HG03354 (cell line): ENCODE results near the gene PPIE.
"Not testable (repeated sequence)": the region's sequence is repeated elsewhere in the genome, so short reads cannot be mapped to it uniquely, and the experiment has no call there.

Experiments used
- ATAC-seq: cut with Tn5 transposase; IDR thresholded peaks from one replicate; pipeline ENCODE4 v1.9.1; 2021; ENCODE audit warnings: mild to moderate bottlenecking; ENCODE audit not compliant: unreplicated experiment, poor library complexity, severe bottlenecking

PPIE gene

GRCh38 chr1:39755965-39756659 is 17.4 kb downstream of the PPIE start:
- no peak for ATAC-seq

- no peak for ATAC-seq
Observed at GRCh38 chr1:39757501-39757900, 18.8 kb downstream of the PPIE start.

GRCh38 chr1:39758556-39759435 is 20.1 kb downstream of the PPIE start:
- no peak for ATAC-seq

DNA sequence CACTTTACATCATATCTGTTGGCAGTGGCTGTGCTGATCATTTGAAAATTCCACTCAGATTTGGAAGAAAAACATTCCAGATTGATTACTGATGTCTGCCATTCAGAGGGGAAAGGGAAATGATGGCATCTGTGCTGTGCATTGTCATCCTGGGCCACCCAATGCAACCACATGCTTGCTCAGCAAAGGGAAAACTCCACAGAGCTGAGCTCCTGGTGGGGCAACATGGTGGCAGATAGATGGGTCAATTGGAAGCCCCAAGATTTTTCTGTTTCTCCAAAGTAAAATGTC is 20.7 kb downstream of the PPIE start:
- ATAC-seq, result no peak

DNA sequence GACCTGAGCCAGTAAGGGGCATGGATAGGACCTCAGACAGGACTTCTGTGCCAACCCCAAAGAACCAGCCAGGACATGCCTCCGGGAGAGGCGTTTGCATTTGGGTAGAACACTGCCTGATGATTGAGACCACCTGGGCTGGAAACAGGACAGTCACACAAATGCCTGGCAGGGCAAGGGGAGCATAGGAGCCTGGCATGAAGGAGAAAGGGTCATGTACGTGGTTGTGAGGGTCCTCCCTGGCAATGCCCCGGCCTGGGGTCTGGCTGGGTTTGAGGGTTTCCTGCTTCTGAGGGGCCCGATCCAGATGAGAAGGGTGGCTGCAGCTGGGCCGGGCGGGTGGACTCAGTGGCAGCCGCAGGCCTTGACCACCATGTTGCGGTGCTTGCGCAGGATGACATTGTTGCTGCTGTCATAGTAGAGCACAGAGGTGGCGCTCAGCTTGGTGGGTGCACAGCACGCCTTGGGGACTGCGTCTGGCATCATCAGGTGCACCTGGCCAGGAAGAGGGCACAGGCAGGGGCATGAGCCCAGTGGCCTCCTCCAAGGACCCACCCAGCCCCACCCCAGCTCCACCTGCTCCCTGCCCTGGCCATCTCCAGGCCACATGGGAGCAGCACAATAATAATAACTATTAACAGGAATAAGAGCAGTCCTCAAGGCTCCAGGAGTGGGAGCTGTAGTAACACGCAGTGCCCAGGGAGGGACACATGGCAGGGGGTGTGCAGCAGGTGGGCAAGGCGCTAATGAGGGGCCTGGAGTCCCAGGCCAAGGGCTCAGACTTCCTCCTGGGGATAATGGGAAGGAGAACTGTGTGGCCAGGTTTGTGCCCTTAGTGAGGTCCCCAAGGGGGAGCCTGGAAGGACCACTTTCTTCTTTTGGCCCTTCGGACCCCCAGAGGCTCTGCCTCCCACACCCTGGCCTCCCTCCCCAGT is 21.7 kb downstream of the PPIE start:
- ATAC-seq, result no peak

DNA sequence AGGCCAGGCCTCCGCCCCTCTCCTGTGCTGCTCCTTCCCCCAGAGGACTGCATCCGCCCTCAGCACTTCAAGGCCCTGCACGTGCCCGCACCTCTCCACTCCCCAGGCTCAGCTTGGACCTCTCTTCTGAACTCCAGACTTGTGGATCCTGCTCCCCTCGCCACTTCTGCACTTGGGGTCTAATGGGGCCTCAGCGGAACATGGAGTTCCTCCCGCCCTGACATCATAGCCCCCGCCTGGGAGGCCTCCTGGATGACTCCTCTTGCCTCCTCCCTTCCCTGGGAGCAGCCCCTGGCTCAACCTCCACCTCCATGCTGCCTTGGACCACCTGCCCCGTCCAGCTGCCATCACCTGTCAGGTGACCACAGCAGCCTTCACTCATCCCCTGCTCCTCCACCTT is 22.3 kb downstream of the PPIE start:
- ATAC-seq, result no peak

DNA sequence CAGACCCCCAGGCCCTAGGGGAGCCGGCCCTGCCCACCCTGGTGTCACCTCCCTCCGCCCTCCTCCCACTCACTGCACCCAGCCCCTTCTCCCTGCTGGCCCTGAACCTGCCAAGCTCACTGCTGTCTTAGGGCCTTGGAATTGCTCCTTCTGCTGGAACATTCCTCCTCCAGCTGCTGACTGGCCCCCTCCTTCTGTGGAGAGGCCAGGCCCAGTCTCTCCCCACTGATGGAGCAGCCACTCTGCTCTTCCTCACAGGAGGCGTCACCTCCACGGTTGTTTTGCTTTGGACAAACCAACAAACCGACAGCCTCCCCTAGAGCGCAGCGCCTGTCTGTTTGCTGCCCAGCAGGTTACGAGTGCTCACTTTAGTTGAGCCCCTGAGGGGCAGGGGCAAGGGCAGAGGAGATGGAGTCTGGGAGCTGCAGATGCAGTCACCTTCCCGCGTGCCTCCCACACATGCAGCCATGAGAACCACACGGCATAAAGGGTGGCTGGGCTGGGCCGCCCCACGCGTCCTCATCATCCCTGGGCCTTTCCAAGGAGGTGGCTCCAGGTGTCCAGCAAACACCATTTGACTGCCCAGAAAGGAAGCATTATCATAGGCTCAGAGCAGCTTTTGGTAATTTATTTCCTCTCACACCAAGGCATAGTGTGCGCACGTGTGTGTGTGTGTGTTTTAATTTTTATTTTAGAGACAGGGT is 23.0 kb downstream of the PPIE start:
- ATAC-seq, result no peak

DNA sequence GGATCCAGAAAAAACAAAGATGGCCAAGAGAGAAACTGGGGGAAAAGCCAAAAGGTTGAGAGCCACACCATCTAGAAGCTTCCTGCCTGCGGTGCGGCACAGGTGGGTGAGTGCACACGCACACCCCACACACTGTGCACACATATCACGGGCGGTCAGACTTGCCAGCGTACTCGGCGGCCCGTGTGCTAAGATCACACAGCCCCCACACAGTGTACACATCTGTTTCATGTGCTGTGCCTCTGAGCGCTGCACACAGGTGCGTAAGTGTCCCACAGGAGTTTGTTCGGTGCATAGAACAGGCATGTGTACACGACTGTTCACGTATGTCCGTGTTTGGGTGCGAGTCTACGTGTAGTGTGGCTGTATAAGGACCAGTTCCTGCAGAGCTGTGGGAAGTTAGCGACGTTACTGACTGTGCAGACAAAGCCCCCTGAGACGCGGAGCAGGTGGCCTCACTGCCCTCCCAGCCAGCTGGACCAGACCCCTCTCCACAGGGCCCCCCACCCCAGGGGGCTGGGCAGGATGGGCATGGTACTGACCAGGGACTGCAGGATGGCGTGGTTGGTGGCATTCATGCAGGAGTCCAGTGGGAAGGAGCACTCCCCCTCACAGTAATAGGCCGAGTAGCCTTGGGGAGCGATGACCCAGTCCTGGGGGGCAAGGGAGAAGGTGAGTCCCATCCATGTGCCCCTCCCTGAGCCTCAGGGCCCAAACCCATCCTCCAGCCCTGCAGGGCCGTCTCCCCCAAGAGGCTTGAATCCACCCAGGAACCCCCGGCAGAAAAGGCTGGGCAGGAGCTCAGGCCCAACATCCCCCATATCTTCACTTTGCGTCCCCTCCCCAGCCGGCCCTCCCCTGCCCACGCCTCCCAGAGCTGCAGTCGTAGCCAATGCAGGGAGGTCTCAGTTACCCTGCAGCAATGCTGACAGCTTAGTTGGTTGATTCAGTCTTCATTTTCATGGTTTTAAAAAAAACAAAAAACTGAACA is 24.2 kb downstream of the PPIE start:
- ATAC-seq, result no peak

GRCh38 chr1:39763619-39764374 is 25.1 kb downstream of the PPIE start:
- ATAC-seq, result not testable (repeated sequence)

DNA sequence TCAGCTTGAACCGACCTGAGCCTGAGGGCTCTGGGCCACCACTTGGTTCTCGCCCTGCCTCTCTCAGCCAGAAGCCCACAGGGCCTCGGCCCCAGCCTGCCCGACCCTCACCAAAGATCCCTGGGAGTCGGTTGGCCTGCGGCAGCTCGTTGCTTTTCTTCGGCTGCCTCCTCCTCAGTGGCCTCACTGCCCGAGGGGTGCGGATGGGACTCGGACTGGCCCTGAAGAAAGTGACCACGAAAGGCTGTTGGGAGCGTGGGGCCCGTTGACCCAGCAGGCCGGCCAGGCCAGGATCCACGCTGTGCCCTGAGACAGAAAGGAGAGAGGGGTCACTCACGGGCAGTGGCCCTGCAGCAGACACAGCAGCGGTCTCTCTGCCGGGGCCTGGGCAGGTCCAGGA is 25.8 kb downstream of the PPIE start:
- not testable (repeated sequence) for ATAC-seq

GRCh38 chr1:39766466-39766865 is 27.8 kb downstream of the PPIE start:
- not testable (repeated sequence) for ATAC-seq

- ATAC-seq, result not testable (repeated sequence)
Observed at GRCh38 chr1:39769502-39769901, 30.8 kb downstream of the PPIE start.

GRCh38 chr1:39770100-39771021 is 31.7 kb downstream of the PPIE start:
- peak; percentile 46 for ATAC-seq

- peak; percentile 46 for ATAC-seq
Observed at GRCh38 chr1:39771022-39771532, 32.4 kb downstream of the PPIE start, which contains the start of gene OXCT2. Gene OXCT2, minus strand, starts transcription at chr1:39771348. Its CDS starts 93 bp downstream, at chr1:39771255.

DNA sequence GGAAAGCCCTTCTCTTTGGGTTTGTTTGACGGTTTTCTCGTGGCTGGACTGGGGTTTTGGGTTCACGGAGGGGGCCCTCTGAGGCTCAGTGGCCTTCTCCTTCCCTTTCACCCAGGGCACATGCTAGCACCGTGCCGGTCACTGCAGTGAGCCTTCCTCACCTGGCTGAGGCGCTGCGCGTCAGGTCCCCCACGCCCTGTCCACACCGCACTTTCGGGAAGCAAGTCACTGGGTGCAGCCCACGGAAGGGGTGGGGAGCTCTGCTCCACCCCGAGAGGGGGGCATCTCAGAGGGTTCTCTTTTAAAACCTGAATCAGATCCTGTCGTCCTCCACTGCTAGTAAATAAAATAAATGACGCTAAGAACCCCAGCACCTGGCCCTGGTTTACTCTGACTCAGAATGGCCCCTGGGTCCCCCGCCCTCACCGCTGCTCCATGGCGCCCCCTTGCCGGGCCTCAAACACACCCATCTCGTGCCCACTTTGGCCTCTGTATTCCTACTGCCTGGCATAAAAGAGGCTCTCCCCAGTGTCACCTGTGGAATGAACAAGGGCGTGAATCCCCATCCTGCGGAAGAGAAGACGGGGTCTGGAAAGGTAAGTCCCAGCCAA is 34.8 kb downstream of the PPIE start:
- ATAC-seq, result not testable (repeated sequence)

DNA sequence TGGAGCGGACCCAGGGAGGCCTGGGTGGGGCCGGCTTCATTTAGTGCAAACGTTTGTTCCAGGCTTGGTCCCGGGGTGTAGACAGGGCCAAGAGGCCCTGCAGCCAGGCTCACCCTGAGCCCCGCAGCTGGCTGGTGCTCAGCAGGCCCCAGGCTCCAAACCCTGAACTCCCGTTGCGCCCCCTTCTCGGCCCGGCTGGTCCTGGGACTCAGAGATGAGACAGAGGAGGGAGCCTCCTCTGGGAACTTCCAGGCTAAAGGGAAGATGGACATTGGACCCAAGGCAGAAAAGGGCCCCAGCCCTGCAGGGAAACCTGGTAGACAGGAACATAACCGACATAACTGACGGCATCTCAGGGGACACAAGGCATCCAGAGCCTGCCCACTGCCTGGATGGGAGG is 36.5 kb downstream of the PPIE start:
- ATAC-seq, result not testable (repeated sequence)
